ENCODE measurements around the gene PDCD11.

Gene PDCD11

DNA sequence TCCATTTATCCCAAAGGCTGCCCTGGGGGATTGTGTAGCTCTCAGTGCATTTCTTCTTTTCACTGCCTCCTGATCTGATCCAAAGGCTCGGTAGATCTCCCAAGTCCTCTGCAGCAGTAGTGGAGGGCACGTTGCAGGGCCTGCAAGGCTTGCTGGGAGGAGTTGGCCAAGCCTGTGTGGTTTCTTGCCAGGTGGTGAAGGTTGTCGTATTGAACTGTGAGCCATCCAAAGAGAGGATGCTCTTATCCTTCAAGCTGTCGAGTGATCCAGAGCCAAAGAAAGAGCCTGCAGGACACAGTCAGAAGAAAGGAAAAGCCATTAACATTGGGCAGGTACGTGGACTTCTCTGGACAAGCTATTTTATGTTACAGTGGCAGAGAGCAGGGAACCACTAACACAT, 21.2 kb downstream of the PDCD11 start:
- H3K9me2 ChIP-seq (replicated peaks; ENCODE audit: low read depth, low read length) = no peaks in the 10 kb centered on the region
- no peak overlapping the region for H3K4me3 ChIP-seq (ENCODE audit: low read length, poor library complexity, severe bottlenecking)
- no peaks in the 10 kb centered on the region for H3K27me3 ChIP-seq (ENCODE audit: insufficient read depth, low read length, poor library complexity, severe bottlenecking)
- H3K79me2 ChIP-seq (ENCODE audit: insufficient read depth, low read length) = no peaks in the 10 kb centered on the region
- no peaks in the 10 kb centered on the region for H3F3A ChIP-seq (ENCODE audit: low read depth)
- peaks cover 89% of the 10 kb centered on the region; the same call in 1 of the 2 replicates for H3K36me3 ChIP-seq (ENCODE audit: insufficient read depth, low read length)
- TF ChIP-seq EZH2phosphoT487 (IDR thresholded peaks at IDR 0.05; ENCODE audit: borderline replicate concordance) (no peak), CTCF (conservative IDR thresholded peaks at IDR 0.05; ENCODE audit: low read length) (no peak)
- H3K9me3 ChIP-seq (ENCODE audit: insufficient read depth, low read depth, low read length) = no peaks in the 10 kb centered on the region
- no peak overlapping the region for H3K4me2 ChIP-seq (ENCODE audit: low read depth, low read length, poor library complexity, severe bottlenecking)
- no peak overlapping the region for H2AFZ ChIP-seq (ENCODE audit: low read length)
- H3K9ac ChIP-seq (ENCODE audit: low read depth, low read length, poor library complexity, severe bottlenecking) = no peak overlapping the region
- no peaks in the 10 kb centered on the region for H4K20me1 ChIP-seq (ENCODE audit: insufficient read depth, low read length, poor library complexity, severe bottlenecking)
- no peaks in the 10 kb centered on the region for H3K4me1 ChIP-seq (ENCODE audit: insufficient read depth, low read length, poor library complexity, severe bottlenecking)

DNA sequence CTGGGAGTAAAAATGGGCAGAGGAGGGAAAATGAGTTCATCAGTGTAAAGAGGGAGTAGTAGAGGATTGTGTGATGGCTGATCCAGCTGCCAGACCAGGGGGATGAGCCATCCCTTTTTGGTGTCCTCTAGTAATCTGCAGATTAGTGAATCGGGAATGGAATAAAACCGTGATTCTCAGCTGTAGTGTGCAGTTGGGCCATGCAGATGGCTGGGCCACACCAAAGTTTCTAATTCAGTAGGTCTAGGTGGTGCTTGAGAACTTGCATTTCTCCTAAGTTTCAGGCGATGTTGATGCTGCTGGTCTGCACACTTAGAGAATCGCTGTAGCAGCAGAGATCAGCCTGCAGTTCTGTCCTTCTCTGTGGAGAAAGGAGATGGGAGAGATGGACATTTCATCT, 22.7 kb downstream of the PDCD11 start:
- no peaks in the 10 kb centered on the region for H3K9me2 ChIP-seq (replicated peaks; ENCODE audit: low read depth, low read length)
- H2AFZ ChIP-seq (ENCODE audit: low read length) = no peak overlapping the region
- peaks cover 89% of the 10 kb centered on the region; the same call in 1 of the 2 replicates for H3K36me3 ChIP-seq (ENCODE audit: insufficient read depth, low read length)
- H4K20me1 ChIP-seq (ENCODE audit: insufficient read depth, low read length, poor library complexity, severe bottlenecking) = no peaks in the 10 kb centered on the region
- no peak overlapping the region for H3K9ac ChIP-seq (ENCODE audit: low read depth, low read length, poor library complexity, severe bottlenecking)
- no peak overlapping the region for H3K4me2 ChIP-seq (ENCODE audit: low read depth, low read length, poor library complexity, severe bottlenecking)
- no peak for TF ChIP-seq CTCF (conservative IDR thresholded peaks at IDR 0.05; ENCODE audit: low read length)
- TF ChIP-seq EZH2phosphoT487 (IDR thresholded peaks at IDR 0.05; ENCODE audit: borderline replicate concordance) = no peak
- no peaks in the 10 kb centered on the region for H3K4me1 ChIP-seq (ENCODE audit: insufficient read depth, low read length, poor library complexity, severe bottlenecking)
- no peaks in the 10 kb centered on the region for H3K9me3 ChIP-seq (ENCODE audit: insufficient read depth, low read depth, low read length)
- no peaks in the 10 kb centered on the region for H3K79me2 ChIP-seq (ENCODE audit: insufficient read depth, low read length)
- no peaks in the 10 kb centered on the region for H3K27me3 ChIP-seq (ENCODE audit: insufficient read depth, low read length, poor library complexity, severe bottlenecking)
- no peak overlapping the region for H3K4me3 ChIP-seq (ENCODE audit: low read length, poor library complexity, severe bottlenecking)
- H3F3A ChIP-seq (ENCODE audit: low read depth) = no peaks in the 10 kb centered on the region

GRCh38 chr10:103423748-103424147, 27.3 kb downstream of the PDCD11 start:
- no peaks in the 10 kb centered on the region for H4K20me1 ChIP-seq (ENCODE audit: insufficient read depth, low read length, poor library complexity, severe bottlenecking)
- no peak overlapping the region for H3K4me2 ChIP-seq (ENCODE audit: low read depth, low read length, poor library complexity, severe bottlenecking)
- no peaks in the 10 kb centered on the region for H3K9me3 ChIP-seq (ENCODE audit: insufficient read depth, low read depth, low read length)
- H3K79me2 ChIP-seq (ENCODE audit: insufficient read depth, low read length) = no peaks in the 10 kb centered on the region
- H3K4me1 ChIP-seq (ENCODE audit: insufficient read depth, low read length, poor library complexity, severe bottlenecking) = peaks cover 3% of the 10 kb centered on the region
- H3K36me3 ChIP-seq (ENCODE audit: insufficient read depth, low read length) = peaks cover 85% of the 10 kb centered on the region; the same call in 1 of the 2 replicates
- H3K27me3 ChIP-seq (ENCODE audit: insufficient read depth, low read length, poor library complexity, severe bottlenecking) = no peaks in the 10 kb centered on the region
- H3F3A ChIP-seq (ENCODE audit: low read depth) = no peaks in the 10 kb centered on the region
- H2AFZ ChIP-seq (ENCODE audit: low read length) = no peak overlapping the region
- no peak overlapping the region for H3K9ac ChIP-seq (ENCODE audit: low read depth, low read length, poor library complexity, severe bottlenecking)
- no peak overlapping the region for H3K4me3 ChIP-seq (ENCODE audit: low read length, poor library complexity, severe bottlenecking)
- no peak for TF ChIP-seq EZH2phosphoT487 (IDR thresholded peaks at IDR 0.05; ENCODE audit: borderline replicate concordance)
- no peak for TF ChIP-seq CTCF (conservative IDR thresholded peaks at IDR 0.05; ENCODE audit: low read length)
- H3K9me2 ChIP-seq (replicated peaks; ENCODE audit: low read depth, low read length) = no peaks in the 10 kb centered on the region
